Activated T-cell treated with anti-CD3 and anti-CD28 coated beads for 48 hours (primary cell): Measurements from ENCODE around the gene ACCSL.

Experiments used
- DNase-seq: peaks from one replicate; pipeline ENCODE4 v3.0.0-alpha.2; 2020; ENCODE audit warnings: low read depth

ACCSL gene

GRCh38 chr11:44058275-44058674, 10.5 kb downstream of the ACCSL start:
- no peak for DNase-seq

- no peak for DNase-seq
Measured at GRCh38 chr11:44065161-44065661, 17.4 kb downstream of the ACCSL start.

GRCh38 chr11:44065841-44066731, 18.3 kb downstream of the ACCSL start, which contains the start of gene ACCS:
ACCS (plus strand) TSS chr11:44066270; CDS start chr11:44067628, 1,358 bp downstream.
- peak; percentile 81 for DNase-seq

- DNase-seq: no peak
Measured at GRCh38 chr11:44066732-44067141, 19.0 kb downstream of the ACCSL start.

GRCh38 chr11:44067266-44067665, 19.5 kb downstream of the ACCSL start:
- DNase-seq: no peak

GRCh38 chr11:44068180-44068579, 20.4 kb downstream of the ACCSL start:
- no peak for DNase-seq

GRCh38 chr11:44071157-44071556, 23.4 kb downstream of the ACCSL start:
- no peak for DNase-seq

GRCh38 chr11:44072757-44073658, 25.2 kb downstream of the ACCSL start:
- no peak for DNase-seq

- DNase-seq: no peak
Measured at GRCh38 chr11:44078794-44079193, 31.0 kb downstream of the ACCSL start.

- DNase-seq: no peak
Measured at GRCh38 chr11:44079376-44079775, 31.6 kb downstream of the ACCSL start.

GRCh38 chr11:44080951-44081350, 33.2 kb downstream of the ACCSL start:
- DNase-seq: no peak

- no peak for DNase-seq
Measured at GRCh38 chr11:44082645-44083044, 34.9 kb downstream of the ACCSL start.

- DNase-seq: no peak
Measured at GRCh38 chr11:44083433-44083832, 35.7 kb downstream of the ACCSL start.

GRCh38 chr11:44083906-44084305, 36.1 kb downstream of the ACCSL start:
- no peak for DNase-seq

GRCh38 chr11:44085330-44085729, 37.5 kb downstream of the ACCSL start:
- DNase-seq: no peak

GRCh38 chr11:44088377-44088776, 40.6 kb downstream of the ACCSL start:
- DNase-seq: no peak

GRCh38 chr11:44088871-44089270, 41.1 kb downstream of the ACCSL start:
- no peak for DNase-seq

- DNase-seq: no peak
Measured at GRCh38 chr11:44090539-44090938, 42.8 kb downstream of the ACCSL start.

GRCh38 chr11:44094260-44094868, 46.6 kb downstream of the ACCSL start:
- peak; percentile 63 for DNase-seq

GRCh38 chr11:44095506-44096359, 48.0 kb downstream of the ACCSL start, which contains the start of gene EXT2:
EXT2 (plus strand) TSS chr11:44095678; CDS start chr11:44107713, 12,035 bp downstream.
- peak; percentile 83 for DNase-seq
